SK-N-SH (cell line): ENCODE data around the gene SEPTIN12. TPM values are rescaled to one million over a fixed set of nuclear protein-coding genes. Genes with fewer than 3 reads are reported as not detected.
"Not testable (repeated sequence)": the region's sequence is repeated elsewhere in the genome, so short reads cannot be mapped to it uniquely, and the experiment has no call there.

Source experiments
- CTCF ChIA-PET: fragments of 300-600, 350-600 bp; formaldehyde crosslinking; extraction: SDS; loops from one replicate; lab custom pipeline; 2021; lab: Yijun Ruan, JAX
- POLR2A ChIA-PET: fragments of 350-600 bp; sonication (Branson Sonifier 250); formaldehyde crosslinking; extraction: SDS; loops from one replicate; lab custom pipeline; 2020; ENCODE audit warnings: antibody characterized with exemption, inconsistent platforms; lab: Yijun Ruan, JAX
- DNase-seq: peaks from one replicate; pipeline ENCODE4 v3.0.0; 2012
- H2AFZ ChIP-seq: fragments of 200-600 bp; sonication (generic); 2 replicates; pipeline ENCODE4 v1.8.1; 2016; ENCODE audit warnings: antibody characterized with exemption, mild to moderate bottlenecking, low read depth
- H3F3A ChIP-seq: fragments of 200-600 bp; sonication (generic); replicated peaks from 2 replicates; pipeline ENCODE3; 2016; ENCODE audit warnings: antibody characterized with exemption, mild to moderate bottlenecking; ENCODE audit not compliant: insufficient read depth
- H3K27ac ChIP-seq, 2 experiments: fragments of 200-500 bp in 1 of 2; fragments of 200-600 bp in 1 of 2; sonication (Bioruptor generic) in 1 of 2; sonication (generic), shearing (Covaris generic) in 1 of 2; 2 replicates each; pipeline versions ENCODE4 v1.5.1 to v1.6.1; 2014 to 2016; ENCODE audit warnings: low read depth in 2 of 2, inconsistent platforms in 1 of 2, low read length in 1 of 2, mild to moderate bottlenecking in 1 of 2, mixed read lengths in 1 of 2
- H3K27me3 ChIP-seq: fragments of 200-600 bp; sonication (generic), shearing (Covaris generic); 2 replicates; pipeline ENCODE4 v1.6.1; 2016; ENCODE audit warnings: mixed run types; ENCODE audit not compliant: insufficient read depth
- H3K36me3 ChIP-seq, 2 experiments: fragments of 200-500 bp in 1 of 2; fragments of 200-600 bp in 1 of 2; sonication (Bioruptor generic) in 1 of 2; sonication (generic) in 1 of 2; replicated peaks in 1 of 2; 2 replicates each; pipeline versions ENCODE3 to v1.5.1; 2014 to 2016; ENCODE audit warnings: low read length in 1 of 2, mild to moderate bottlenecking in 1 of 2; ENCODE audit not compliant: insufficient read depth in 2 of 2, control insufficient read depth in 1 of 2
- H3K4me1 ChIP-seq, 2 experiments: fragments of 200-500 bp in 1 of 2; fragments of 200-600 bp in 1 of 2; sonication (Bioruptor generic) in 1 of 2; sonication (generic), shearing (Covaris generic) in 1 of 2; 2 replicates each; pipeline versions ENCODE4 v1.5.1 to v1.6.1; 2014 to 2016; ENCODE audit warnings: low read depth in 1 of 2, low read length in 1 of 2, mixed run types in 1 of 2; ENCODE audit not compliant: insufficient read depth in 2 of 2, control insufficient read depth in 1 of 2
- H3K4me2 ChIP-seq: fragments of 200-600 bp; sonication (generic), shearing (Covaris generic); 2 replicates; pipeline ENCODE4 v1.6.1; 2017; ENCODE audit warnings: mixed run types
- H3K4me3 ChIP-seq, 2 experiments: fragments of 200-500 bp in 1 of 2; fragments of 200-600 bp in 1 of 2; sonication (Bioruptor generic) in 1 of 2; sonication (generic), shearing (Covaris generic) in 1 of 2; 2 replicates each; pipeline versions ENCODE4 v1.5.1 to v1.8.1; 2014 to 2016; ENCODE audit warnings: low read depth in 2 of 2, inconsistent platforms in 1 of 2, low read length in 1 of 2, mild to moderate bottlenecking in 1 of 2, mixed read lengths in 1 of 2, moderate library complexity in 1 of 2
- H3K79me2 ChIP-seq: fragments of 200-600 bp; sonication (generic); 2 replicates; pipeline ENCODE4 v1.8.1; 2017; ENCODE audit warnings: mild to moderate bottlenecking; ENCODE audit not compliant: insufficient read depth
- H3K9ac ChIP-seq: fragments of 200-600 bp; sonication (generic); 2 replicates; pipeline ENCODE4 v1.6.1; 2017; ENCODE audit warnings: mixed run types
- H3K9me2 ChIP-seq: fragments of 200-600 bp; sonication (generic); 2 replicates; pipeline ENCODE4 v1.6.1; 2017; ENCODE audit warnings: mixed run types
- H3K9me3 ChIP-seq: fragments of 200-600 bp; sonication (generic); 2 replicates; pipeline ENCODE4 v1.6.1; 2017; ENCODE audit warnings: mixed run types, mild to moderate bottlenecking, moderate library complexity
- H4K20me1 ChIP-seq: fragments of 200-600 bp; sonication (generic); 2 replicates; pipeline ENCODE4 v1.6.1; 2017; ENCODE audit warnings: mild to moderate bottlenecking, mixed run types; ENCODE audit not compliant: insufficient read depth
- CTCF ChIP-seq: fragments of 200-600 bp; sonication (generic); IDR thresholded peaks from 2 replicates; pipeline ENCODE4 v1.6.1; 2017; ENCODE audit warnings: antibody characterized with exemption, mild to moderate bottlenecking, moderate library complexity
- EP300 ChIP-seq, 2 experiments: IDR thresholded peaks; 2 replicates each; pipeline versions ENCODE4 v1.4.0 to v1.6.1; 2012; ENCODE audit warnings: borderline replicate concordance in 1 of 2, low read depth in 1 of 2, low read length in 1 of 2
- EZH2phosphoT487 ChIP-seq: fragments of 200-600 bp; sonication (generic); IDR thresholded peaks from 2 replicates; pipeline ENCODE4 v1.6.1; 2017; ENCODE audit warnings: low read depth, mixed run types, mild to moderate bottlenecking, antibody characterized with exemption, moderate library complexity, borderline replicate concordance
- FOSL2 ChIP-seq: IDR thresholded peaks from 2 replicates; pipeline ENCODE4 v1.4.0; 2012; ENCODE audit warnings: low read depth, mild to moderate bottlenecking, moderate library complexity, borderline replicate concordance
- GABPA ChIP-seq: IDR thresholded peaks from 2 replicates; pipeline ENCODE4 v1.4.0; 2012; ENCODE audit warnings: low read depth, mild to moderate bottlenecking
- JUND ChIP-seq: IDR thresholded peaks from 2 replicates; pipeline ENCODE4 v1.4.0; 2012
- MXI1 ChIP-seq: IDR thresholded peaks from 2 replicates; pipeline ENCODE4 v1.6.1; 2012; ENCODE audit warnings: mild to moderate bottlenecking, low read depth, low read length, improper control_type of control experiment
- NFIC ChIP-seq: IDR thresholded peaks from 2 replicates; pipeline ENCODE4 v1.4.0; 2012; ENCODE audit warnings: borderline replicate concordance
- POLR2AphosphoS5 ChIP-seq: IDR thresholded peaks from 2 replicates; pipeline ENCODE4 v1.6.1; 2012; ENCODE audit warnings: low read depth, low read length
- RAD21 ChIP-seq: IDR thresholded peaks from 2 replicates; pipeline ENCODE4 v1.6.1; 2012; ENCODE audit warnings: mild to moderate bottlenecking, low read length
- REST ChIP-seq: IDR thresholded peaks from 2 replicates; pipeline ENCODE4 v1.6.1; 2012; ENCODE audit warnings: mild to moderate bottlenecking, low read depth, low read length, moderate library complexity
- RXRA ChIP-seq: IDR thresholded peaks from 2 replicates; pipeline ENCODE4 v1.4.0; 2012; ENCODE audit warnings: low read depth, mild to moderate bottlenecking, borderline replicate concordance
- SMC3 ChIP-seq: IDR thresholded peaks from 2 replicates; pipeline ENCODE4 v1.6.1; 2012; ENCODE audit warnings: low read depth, low read length, improper control_type of control experiment
- TAF1 ChIP-seq: IDR thresholded peaks from 2 replicates; pipeline ENCODE4 v1.6.1; 2012; ENCODE audit warnings: low read depth, mild to moderate bottlenecking, low read length, moderate library complexity, borderline replicate concordance
- TCF12 ChIP-seq: IDR thresholded peaks from 2 replicates; pipeline ENCODE4 v1.4.0; 2012
- WGBS: methylation state at CpG from one replicate; pipeline ENCODE4 v1.1.6; 2017; ENCODE audit warnings: low lambda C conversion rate; 5-methylcytosine and 5-hydroxymethylcytosine counted together
- polyA plus RNA-seq, 3 experiments: library from polyadenylated mRNA; depleted of rRNA; stranded (reverse); fragments of >200 nt; gene quantifications; 2 replicates each; pipeline ENCODE4 v1.2.3, GENCODE V29; 2012

SEPTIN12 gene
- polyA plus RNA-seq, 1 of the 3 experiments (the other 2 are of a cell fraction), result 0.07 TPM

GRCh38 chr16:4743226-4743878, 44.8 kb downstream of the SEPTIN12 start (continued):
- TF ChIP-seq SMC3 (no peak), CTCF (no peak)

- POLR2A ChIA-PET, result interaction anchor here (1.3 kb wide), 1 partner anchor 64 kb away, joined by 5 read pairs; the partner anchor contains the start of gene ROGDI
- H3K27ac ChIP-seq, H3F3A ChIP-seq, H3K9me3 ChIP-seq, H3K27me3 ChIP-seq, CTCF ChIA-PET, H3K79me2 ChIP-seq, H3K4me3 ChIP-seq, H3K9ac ChIP-seq, H4K20me1 ChIP-seq, H3K36me3 ChIP-seq, H2AFZ ChIP-seq, DNase-seq, H3K4me2 ChIP-seq, H3K9me2 ChIP-seq, H3K4me1 ChIP-seq: not testable (repeated sequence)
- whole genome bisulfite sequencing, result 78% methylated on average over 5 of the region's 5 CpGs
Measured at GRCh38 chr16:4738370-4738769, 49.8 kb downstream of the SEPTIN12 start.

- H3K27me3 ChIP-seq, result no peaks in the 10 kb centered on the region
- TF ChIP-seq RAD21, result no peak
- TF ChIP-seq, all 33 proteins: peak for 0
- Histone ChIP-seq H3K4me3 (no peak overlapping the region), H3K4me1 (peaks cover 0 to 3% of the 10 kb centered on the region in 2 experiments; a peak in 1 of 4 replicates), H3F3A (no peaks in the 10 kb centered on the region), H3K79me2 (peaks cover 15% of the 10 kb centered on the region), H2AFZ (no peak overlapping the region), H3K4me2 (no peak overlapping the region), H3K27ac (no peak overlapping the region), H3K9ac (no peak overlapping the region), H3K36me3 (no peaks in the 10 kb centered on the region), H3K9me3 (no peaks in the 10 kb centered on the region), H4K20me1 (no peaks in the 10 kb centered on the region), H3K9me2 (no peaks in the 10 kb centered on the region)
- ChIA-PET POLR2A (interaction anchor here (1.3 kb wide), 1 partner anchor 65 kb away, joined by 5 read pairs; the partner anchor contains the start of gene ROGDI), CTCF (no interaction called here)
- no peak for DNase-seq
- 79% methylated on average over 14 of the region's 15 CpGs for WGBS
Measured at GRCh38 chr16:4737545-4737944, 50.6 kb downstream of the SEPTIN12 start.

- H4K20me1 ChIP-seq, result no peaks in the 10 kb centered on the region
- H3K36me3 ChIP-seq, result peaks cover 0 to 4% of the 10 kb centered on the region in 2 experiments
- H3K27ac ChIP-seq, result no peak overlapping the region
- peaks cover 0 to 6% of the 10 kb centered on the region in 2 experiments; a peak in 1 of 4 replicates for H3K4me1 ChIP-seq
- no peaks in the 10 kb centered on the region for H3K9me3 ChIP-seq
- H3K27me3 ChIP-seq, result no peaks in the 10 kb centered on the region
- H3K9ac ChIP-seq, result no peak overlapping the region
- H3K4me2 ChIP-seq, result no peak overlapping the region
- peaks cover 25% of the 10 kb centered on the region for H3K79me2 ChIP-seq
- 73% methylated on average over 3 of the region's 4 CpGs for WGBS
- no peak overlapping the region for H2AFZ ChIP-seq
- ChIA-PET CTCF (interaction anchor here (0.9 kb wide), 1 partner anchor 188 kb away, joined by 3 read pairs; no protein-coding TSS in a partner anchor), POLR2A (no interaction called here)
- H3K4me3 ChIP-seq, result no peak overlapping the region
- no peaks in the 10 kb centered on the region for H3K9me2 ChIP-seq
- DNase-seq, result no peak
- no peaks in the 10 kb centered on the region for H3F3A ChIP-seq
- no peak for TF ChIP-seq GABPA
- no peak for TF ChIP-seq EZH2phosphoT487
- no peak for TF ChIP-seq RXRA
- no peak for TF ChIP-seq MXI1
- TF ChIP-seq TCF12, result no peak
- TF ChIP-seq SMC3, result no peak
- TF ChIP-seq FOSL2, result no peak
- TF ChIP-seq NFIC, result no peak
- TF ChIP-seq JUND, result no peak
- no peak for TF ChIP-seq POLR2AphosphoS5
- TF ChIP-seq REST, result no peak
- TF ChIP-seq EP300 (IDR thresholded peaks at IDR 0.05; ENCODE audit: borderline replicate concordance in 1 of 2, low read depth in 1 of 2, low read length in 1 of 2), result no peak
- TF ChIP-seq TAF1, result no peak
Measured at GRCh38 chr16:4736546-4736945, 51.6 kb downstream of the SEPTIN12 start.
